Gastroesophageal sphincter (tissue), 4 donors: ENCODE data around the gene VCP. TPM values are rescaled to one million over a fixed set of nuclear protein-coding genes. Genes with fewer than 3 reads are reported as not detected.

Experiments
- ATAC-seq: fragments of 150-250 bp; one replicate; pipeline ENCODE4 v1.9.1; 2016; ENCODE audit warnings: mild to moderate bottlenecking, moderate library complexity
- H3K27ac ChIP-seq, 4 donors: fragments of 200-600 bp; sonication (generic) in 3 of 4; 1 replicate in 3 of 4; 2 replicates in 1 of 4; pipeline ENCODE4 v1.5.1; 2016 to 2019
- H3K27me3 ChIP-seq: fragments of 200-600 bp; sonication (generic); one replicate; pipeline ENCODE4 v1.5.1; 2019
- H3K36me3 ChIP-seq, 2 donors: fragments of 200-600 bp; sonication (generic); one replicate each; pipeline ENCODE4 v1.5.1; 2019; ENCODE audit warnings: control low read depth in 1 of 2
- H3K4me1 ChIP-seq, 3 donors: fragments of 200-600 bp; sonication (generic); 1 replicate in 2 of 3; 2 replicates in 1 of 3; pipeline ENCODE4 v1.5.1; 2016 to 2019; ENCODE audit warnings: control low read depth in 2 of 3
- H3K4me3 ChIP-seq, 2 donors: fragments of 200-600 bp; sonication (generic); one replicate each; pipeline ENCODE4 v1.5.1; 2019; ENCODE audit warnings: mild to moderate bottlenecking in 1 of 2, moderate library complexity in 1 of 2
- H3K9me3 ChIP-seq, 3 donors: fragments of 200-600 bp; sonication (generic); one replicate each; pipeline ENCODE4 v1.5.1; 2017 to 2019; ENCODE audit warnings: control low read depth in 2 of 3
- EP300 ChIP-seq: sonication (generic); formaldehyde crosslinking; IDR thresholded peaks from one replicate; pipeline ENCODE4 v1.6.1; 2017; ENCODE audit warnings: antibody characterized with exemption, mild to moderate bottlenecking
- POLR2A ChIP-seq, 2 donors: fragments of 450-650 bp; IDR thresholded peaks; one replicate each; pipeline ENCODE4 v1.6.1; 2017; ENCODE audit warnings: antibody characterized with exemption in 2 of 2, mild to moderate bottlenecking in 2 of 2, moderate library complexity in 1 of 2
- POLR2AphosphoS5 ChIP-seq: sonication (generic); formaldehyde crosslinking; IDR thresholded peaks from one replicate; pipeline ENCODE4 v1.6.1; 2017; ENCODE audit warnings: antibody characterized with exemption
- WGBS, 2 donors: methylation state at CpG; one replicate each; pipeline ENCODE4 v1.1.5; 2018; ENCODE audit warnings: low coverage in 1 of 2; 5-methylcytosine and 5-hydroxymethylcytosine counted together
- total RNA-seq, 4 donors: library from RNA; depleted of rRNA; stranded (reverse); fragments of >200 nt; gene quantifications; one replicate each; pipeline ENCODE4 v1.1.0, GENCODE V29; 2016
- TF ChIP-seq, protein P1 (sequence below), 4 experiments: fragments of 200-600 bp in 2 of 4; fragments of 450-650 bp in 2 of 4; sonication (generic) in 1 of 4; IDR thresholded peaks; one replicate each; pipeline ENCODE4 v1.5.1; 2017 to 2019; ENCODE audit warnings: antibody characterized with exemption in 4 of 4, mild to moderate bottlenecking in 2 of 4, moderate library complexity in 2 of 4

VCP gene
- total RNA-seq, 4 donors from 2014 or later, result 136 to 200 (median 175) TPM

DNA sequence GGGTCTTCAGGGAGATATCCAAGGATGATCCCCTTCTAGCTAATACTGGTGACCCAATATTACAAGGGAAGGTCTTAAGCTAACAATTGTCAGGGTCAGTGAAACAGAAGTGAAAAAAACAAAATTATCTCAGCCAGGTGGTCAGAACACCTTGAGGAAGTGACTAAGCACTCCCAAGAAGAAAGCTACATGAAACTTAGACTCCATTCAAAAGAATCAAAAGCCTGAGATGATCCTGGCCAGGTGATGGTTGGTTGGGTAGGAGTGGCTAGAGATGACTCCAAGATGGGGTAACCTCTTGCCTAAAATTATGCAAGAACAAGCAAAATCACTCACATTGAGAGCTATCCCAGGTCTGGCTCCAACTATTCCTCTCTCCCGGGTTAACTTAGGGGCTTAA, 5.4 kb downstream of the VCP start:
- 50% methylated on average over 1 of the region's 1 CpG; no CpG with 5 or more reads in 1 of the 2 donors for WGBS, 2 donors
- Histone ChIP-seq H3K27ac (no peak overlapping the region), H3K9me3 (no peaks in the 10 kb centered on the region), H3K4me3 (no peak overlapping the region), H3K4me1 (peaks cover 4 to 47% (median 27%) of the 10 kb centered on the region in 3 donors), H3K36me3 (peaks cover 25 to 64% of the 10 kb centered on the region in 2 donors), H3K27me3 (no peaks in the 10 kb centered on the region)
- ATAC-seq, result no peak
- TF ChIP-seq POLR2A (IDR thresholded peaks at IDR 0.05) (no peak), POLR2AphosphoS5 (no peak)

DNA sequence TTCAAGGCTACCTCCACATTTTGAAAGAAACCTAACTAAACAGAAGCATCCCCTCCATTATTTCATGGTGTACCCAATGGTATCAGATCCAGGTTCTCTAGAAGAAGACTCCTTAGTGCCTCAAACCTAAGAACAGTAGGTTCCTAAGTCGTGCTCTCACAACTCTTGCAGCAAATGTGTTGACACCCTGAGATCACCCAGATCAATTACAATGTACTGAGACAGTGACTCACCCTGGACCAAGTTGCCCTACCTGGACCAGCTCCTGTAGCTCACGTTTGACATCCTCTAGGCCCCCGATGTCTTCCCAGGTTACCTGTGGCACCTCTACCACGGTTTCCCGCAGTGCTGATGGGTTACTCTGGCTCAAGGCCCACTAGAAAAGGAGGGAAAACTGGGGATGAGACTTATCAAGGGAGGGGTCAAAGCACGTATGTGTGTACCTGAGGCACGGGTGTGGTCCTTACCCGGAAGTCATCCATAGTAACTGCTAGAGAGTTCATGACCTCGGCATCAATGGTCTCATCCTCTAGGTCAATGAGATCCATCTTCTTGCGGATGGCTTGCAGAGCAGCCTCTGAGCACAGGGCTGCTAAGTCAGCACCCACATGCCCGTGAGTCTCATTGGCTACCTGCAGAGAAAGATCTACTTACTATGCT, 11.7 kb downstream of the VCP start:
- no peak overlapping the region for H3K27ac ChIP-seq
- TF ChIP-seq EP300 (no peak), POLR2AphosphoS5 (no peak), POLR2A (IDR thresholded peaks at IDR 0.05) (no peak)
- TF ChIP-seq, protein P1, sequence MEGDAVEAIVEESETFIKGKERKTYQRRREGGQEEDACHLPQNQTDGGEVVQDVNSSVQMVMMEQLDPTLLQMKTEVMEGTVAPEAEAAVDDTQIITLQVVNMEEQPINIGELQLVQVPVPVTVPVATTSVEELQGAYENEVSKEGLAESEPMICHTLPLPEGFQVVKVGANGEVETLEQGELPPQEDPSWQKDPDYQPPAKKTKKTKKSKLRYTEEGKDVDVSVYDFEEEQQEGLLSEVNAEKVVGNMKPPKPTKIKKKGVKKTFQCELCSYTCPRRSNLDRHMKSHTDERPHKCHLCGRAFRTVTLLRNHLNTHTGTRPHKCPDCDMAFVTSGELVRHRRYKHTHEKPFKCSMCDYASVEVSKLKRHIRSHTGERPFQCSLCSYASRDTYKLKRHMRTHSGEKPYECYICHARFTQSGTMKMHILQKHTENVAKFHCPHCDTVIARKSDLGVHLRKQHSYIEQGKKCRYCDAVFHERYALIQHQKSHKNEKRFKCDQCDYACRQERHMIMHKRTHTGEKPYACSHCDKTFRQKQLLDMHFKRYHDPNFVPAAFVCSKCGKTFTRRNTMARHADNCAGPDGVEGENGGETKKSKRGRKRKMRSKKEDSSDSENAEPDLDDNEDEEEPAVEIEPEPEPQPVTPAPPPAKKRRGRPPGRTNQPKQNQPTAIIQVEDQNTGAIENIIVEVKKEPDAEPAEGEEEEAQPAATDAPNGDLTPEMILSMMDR (IDR thresholded peaks at IDR 0.05), result no peak
- H3K4me3 ChIP-seq, result no peak overlapping the region
- no peaks in the 10 kb centered on the region for H3K27me3 ChIP-seq
- ATAC-seq, result no peak
- H3K36me3 ChIP-seq, result peaks cover 33 to 100% of the 10 kb centered on the region in 2 donors
- 82 to 90% methylated on average over 2 to 4 of the region's 11 CpGs for WGBS, 2 donors
- H3K9me3 ChIP-seq, result no peaks in the 10 kb centered on the region
- H3K4me1 ChIP-seq, result no peaks in the 10 kb centered on the region

- H3K9me3 ChIP-seq, result no peaks in the 10 kb centered on the region
- no peaks in the 10 kb centered on the region for H3K27me3 ChIP-seq
- H3K4me1 ChIP-seq, result no peaks in the 10 kb centered on the region
- no peak overlapping the region for H3K27ac ChIP-seq
- peaks cover 21 to 100% of the 10 kb centered on the region in 2 donors for H3K36me3 ChIP-seq
- H3K4me3 ChIP-seq, result no peak overlapping the region
- TF ChIP-seq POLR2A (IDR thresholded peaks at IDR 0.05) (no peak), EP300 (no peak)
- TF ChIP-seq, protein P1 (IDR thresholded peaks at IDR 0.05), result no peak
- ATAC-seq, result no peak
- 86 to 98% methylated on average over 6 to 9 of the region's 10 CpGs for WGBS, 2 donors
Observed at GRCh38 chr9:35059438-35059837, 13.0 kb downstream of the VCP start.

DNA sequence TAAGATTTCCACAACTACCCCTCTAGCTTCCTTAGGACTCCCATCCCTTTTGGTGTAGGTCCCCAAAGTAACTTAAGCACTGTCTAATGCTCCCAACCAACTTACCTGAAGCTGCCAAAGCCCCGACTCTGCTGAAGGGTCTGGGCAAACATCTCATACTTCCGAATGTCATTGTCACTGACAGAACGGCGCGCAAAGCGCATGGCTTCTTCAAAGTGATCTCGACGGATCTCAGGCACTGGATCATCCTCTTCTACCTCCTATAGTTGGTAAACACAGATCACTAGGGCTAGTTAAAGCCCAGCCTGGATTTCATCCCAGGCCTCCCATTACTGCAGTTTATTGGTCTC, 15.2 kb downstream of the VCP start:
- no peak for TF ChIP-seq POLR2AphosphoS5
- Histone ChIP-seq H3K4me3 (no peak overlapping the region), H3K4me1 (no peaks in the 10 kb centered on the region), H3K27me3 (no peaks in the 10 kb centered on the region), H3K27ac (no peak overlapping the region), H3K36me3 (peaks cover 9 to 97% of the 10 kb centered on the region in 2 donors), H3K9me3 (no peaks in the 10 kb centered on the region)
- no peak for ATAC-seq
- 91% methylated on average over 8 of the region's 8 CpGs; no CpG with 5 or more reads in 1 of the 2 donors for whole genome bisulfite sequencing, 2 donors

GRCh38 chr9:35056571-35057270, 15.7 kb downstream of the VCP start:
- no peak overlapping the region for H3K27ac ChIP-seq
- H3K9me3 ChIP-seq, result no peaks in the 10 kb centered on the region
- TF ChIP-seq EP300, result no peak
- no peak for TF ChIP-seq POLR2A (IDR thresholded peaks at IDR 0.05)
- H3K36me3 ChIP-seq, result peaks cover 7 to 97% of the 10 kb centered on the region in 2 donors
- no peaks in the 10 kb centered on the region for H3K4me1 ChIP-seq
- WGBS, 2 donors, result 82 to 84% methylated on average over 4 to 7 of the region's 9 CpGs
- no peak for ATAC-seq
- no peaks in the 10 kb centered on the region for H3K27me3 ChIP-seq
- H3K4me3 ChIP-seq, result no peak overlapping the region

- TF ChIP-seq POLR2AphosphoS5, result no peak
- TF ChIP-seq, protein P1 (IDR thresholded peaks at IDR 0.05), result no peak
- no peak for TF ChIP-seq EP300
- TF ChIP-seq POLR2A (IDR thresholded peaks at IDR 0.05), result no peak
- no peak overlapping the region for H3K4me3 ChIP-seq
- H3K27me3 ChIP-seq, result no peaks in the 10 kb centered on the region
- 87 to 88% methylated on average over 10 to 12 of the region's 14 CpGs for WGBS, 2 donors
- H3K4me1 ChIP-seq, result peaks cover 0 to 9% (median 0%) of the 10 kb centered on the region in 3 donors
- H3K36me3 ChIP-seq, result peaks cover 2 to 87% of the 10 kb centered on the region in 2 donors
- no peaks in the 10 kb centered on the region for H3K9me3 ChIP-seq
- no peak overlapping the region for H3K27ac ChIP-seq
- no peak for ATAC-seq
Observed at GRCh38 chr9:35054871-35055644, 17.4 kb downstream of the VCP start.
